Inflammatory macrophage (primary cell): ENCODE results near the gene CENATAC.
A peak's percentile ranks its signal among the peaks of the same experiment; 100 is the strongest.
"Not testable (repeated sequence)": the region's sequence is repeated elsewhere in the genome, so short reads cannot be mapped to it uniquely, and the experiment has no call there.

Source experiments
- DNase-seq, 2 donors: peaks; one replicate each; pipeline ENCODE4 v3.0.0-alpha.2; 2020 to 2022

CENATAC gene

DNA sequence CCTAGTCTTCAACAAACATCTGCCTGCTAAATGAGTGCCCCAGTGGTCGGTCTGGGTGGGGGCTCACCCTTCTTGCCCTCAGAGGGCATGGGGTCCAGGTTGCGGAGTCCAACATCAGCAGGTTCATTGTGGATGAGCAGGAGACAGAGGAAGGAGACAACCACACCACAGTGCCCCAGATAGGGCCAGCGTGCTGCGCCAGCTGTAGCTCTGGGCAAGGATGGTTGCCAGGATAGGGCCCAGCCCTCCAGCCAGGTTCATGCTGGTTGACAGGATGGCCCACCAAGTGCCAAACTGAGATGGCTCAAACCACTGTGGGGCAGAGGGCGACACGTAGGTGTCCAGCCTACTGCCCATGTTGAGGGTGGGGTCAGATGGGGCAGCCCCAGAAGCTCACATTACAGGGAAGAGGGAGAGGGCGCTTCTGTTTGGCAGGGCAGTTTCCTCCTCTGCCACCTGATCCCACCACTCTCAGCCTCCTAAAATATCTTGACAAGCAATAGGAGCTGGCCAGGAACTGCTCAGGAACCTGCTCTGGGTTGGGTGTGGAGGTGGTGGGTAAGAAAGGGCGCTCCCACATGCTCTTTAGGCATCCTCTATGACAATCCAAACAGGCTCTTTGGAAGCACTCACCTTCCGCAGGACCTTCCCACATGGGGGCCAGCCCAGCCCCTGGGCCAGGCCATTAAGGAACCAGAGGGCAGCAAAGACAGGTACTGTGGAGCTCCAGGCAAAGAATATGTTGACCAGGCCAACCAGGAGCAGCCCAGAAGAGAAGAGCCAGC, 29.8 kb downstream of the CENATAC start:
- no peak for DNase-seq

- no peak for DNase-seq
Measured at GRCh38 chr11:119028346-119029068, 30.6 kb downstream of the CENATAC start.

DNA sequence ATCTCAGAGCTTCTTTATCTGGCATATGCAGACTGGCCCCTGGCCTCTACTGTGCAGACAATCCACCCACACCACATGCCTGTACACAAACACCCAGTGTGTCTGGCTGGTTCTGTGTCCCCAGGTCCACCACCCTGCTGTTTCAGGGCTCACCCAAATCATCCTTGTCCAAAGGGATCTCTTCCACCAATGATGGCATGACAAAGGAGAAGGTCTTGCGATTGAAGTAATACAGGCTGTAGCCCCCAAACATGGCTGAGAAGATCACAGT, 31.1 kb downstream of the CENATAC start:
- no peak for DNase-seq

DNA sequence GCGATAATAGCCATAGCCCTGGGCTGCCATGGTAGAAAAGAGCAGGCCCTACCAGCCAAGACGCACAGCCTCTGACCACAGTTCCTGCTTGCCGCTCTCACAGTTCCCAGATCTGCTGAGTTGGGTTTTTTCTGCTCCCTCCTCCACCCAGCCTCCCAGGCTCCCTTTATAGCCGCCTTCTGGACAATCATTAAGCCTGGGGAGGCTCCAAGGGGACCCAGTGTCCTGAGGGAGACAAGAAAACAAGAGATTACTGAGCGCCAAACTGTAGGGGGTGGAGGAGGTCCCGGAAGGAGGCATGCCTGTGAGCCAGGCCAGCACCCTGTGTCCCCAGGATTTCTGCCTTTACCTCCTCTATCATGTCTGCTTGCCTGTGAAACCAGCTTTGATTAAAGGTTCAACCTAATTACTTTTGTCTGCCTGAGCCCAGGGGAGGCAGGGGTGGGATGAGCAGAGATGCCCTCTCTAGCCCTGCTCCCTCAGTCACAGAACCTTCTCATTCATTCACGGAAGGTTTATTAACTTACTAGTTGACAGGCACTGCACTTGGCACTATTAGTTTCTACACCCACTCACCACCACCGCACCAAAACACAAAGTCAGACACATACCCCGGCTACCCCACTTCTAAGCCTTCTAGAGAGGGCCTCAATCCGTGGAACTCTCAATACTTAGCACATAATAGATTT, 31.5 kb downstream of the CENATAC start:
- peak; percentile 19 to 49 for DNase-seq

- DNase-seq = no peak
Measured at GRCh38 chr11:119030029-119030328, 32.0 kb downstream of the CENATAC start.

DNA sequence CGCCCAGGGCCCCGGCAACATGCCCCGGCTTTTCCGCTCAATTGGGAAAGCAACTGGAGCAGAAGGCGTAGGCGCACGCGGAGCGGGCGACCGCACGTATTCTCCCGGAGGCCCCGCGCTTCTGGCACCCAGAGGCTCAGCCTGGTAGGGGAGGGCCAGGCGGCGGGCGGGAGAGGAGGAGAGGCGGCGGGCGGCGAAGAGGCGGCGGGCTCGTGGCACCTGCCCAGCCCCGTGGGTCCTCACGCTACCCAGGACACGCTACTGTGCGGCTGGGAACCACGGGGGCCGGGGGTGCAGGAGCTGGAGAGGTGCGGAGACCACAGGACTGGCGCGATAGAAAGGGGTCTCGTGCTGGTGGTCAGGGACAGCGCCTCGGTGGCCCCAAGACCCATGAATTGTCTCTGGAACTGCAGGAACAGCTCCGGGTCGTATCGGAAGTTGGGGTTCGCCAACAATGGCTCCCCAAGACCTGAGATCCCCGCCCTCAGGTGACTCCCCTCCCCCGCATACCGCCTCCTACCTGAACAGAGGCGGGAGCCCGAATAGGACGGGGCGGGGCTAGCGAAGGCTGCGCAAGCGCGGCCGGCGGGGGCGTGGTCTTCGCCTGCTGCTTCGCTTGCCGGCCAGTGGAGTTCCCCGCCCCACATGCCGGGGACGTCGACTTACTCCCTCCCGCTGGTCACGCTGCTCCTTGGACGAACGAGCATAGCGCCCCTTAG, 32.5 kb downstream of the CENATAC start, which contains the start of gene SLC37A4:
Gene SLC37A4 (minus strand): TSS at position 549 of the 719 bp plus-strand sequence.
- DNase-seq = peak; percentile 98 to 99

GRCh38 chr11:119031912-119032280, 34.0 kb downstream of the CENATAC start:
- no peak for DNase-seq

DNA sequence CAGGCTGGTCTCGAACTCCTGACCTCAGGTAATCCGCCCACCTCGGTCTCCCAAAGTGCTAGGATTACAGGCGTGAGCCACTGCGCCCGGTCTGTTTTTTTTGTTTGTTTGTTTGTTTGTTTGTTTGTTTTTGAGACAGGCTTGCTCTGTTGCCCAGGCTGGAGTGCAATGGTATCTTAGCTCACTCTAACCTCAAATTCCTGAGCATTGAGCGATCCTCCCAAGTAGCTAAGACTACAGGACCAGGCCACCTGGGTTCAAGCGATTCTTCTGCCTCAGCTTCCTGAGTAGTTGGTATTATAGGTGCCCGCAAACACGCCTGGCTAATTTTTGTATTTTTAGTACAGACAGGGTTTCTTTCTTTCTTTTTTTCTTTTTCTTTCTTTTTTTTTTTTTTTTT, 35.5 kb downstream of the CENATAC start:
- DNase-seq = not testable (repeated sequence)

GRCh38 chr11:119034813-119035212, 36.9 kb downstream of the CENATAC start:
- no peak for DNase-seq

- DNase-seq = no peak
Measured at GRCh38 chr11:119038884-119039283, 40.9 kb downstream of the CENATAC start.

GRCh38 chr11:119039471-119039870, 41.5 kb downstream of the CENATAC start:
- not testable (repeated sequence) for DNase-seq

GRCh38 chr11:119041821-119042514, 44.0 kb downstream of the CENATAC start:
- peak; percentile 12 to 62 for DNase-seq

DNA sequence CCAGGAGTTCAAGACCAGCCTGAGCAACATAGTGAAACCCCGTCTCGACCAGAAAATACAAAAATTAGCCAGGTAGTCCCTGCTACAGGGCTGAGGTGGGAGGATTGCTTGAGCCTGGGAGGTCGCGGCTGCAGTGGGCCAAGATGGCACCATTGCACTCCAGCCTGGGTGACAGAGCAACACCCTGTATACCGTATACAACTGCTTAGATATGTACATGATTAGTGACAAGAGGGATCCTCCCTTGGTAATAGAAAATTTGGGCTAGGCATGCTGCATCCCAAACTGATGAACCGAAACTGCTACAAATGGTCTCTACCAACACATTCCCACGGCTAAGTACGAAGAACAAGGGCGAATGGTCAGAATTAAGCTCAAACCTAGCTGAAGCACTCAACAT, 45.0 kb downstream of the CENATAC start:
- no peak for DNase-seq

- DNase-seq = no peak
Measured at GRCh38 chr11:119044708-119045107, 46.8 kb downstream of the CENATAC start.

GRCh38 chr11:119046489-119046888, 48.6 kb downstream of the CENATAC start:
- no peak for DNase-seq

GRCh38 chr11:119047205-119047604, 49.3 kb downstream of the CENATAC start:
- no peak for DNase-seq

- DNase-seq = no peak
Measured at GRCh38 chr11:119048644-119049043, 50.7 kb downstream of the CENATAC start.

GRCh38 chr11:119049081-119049480, 51.1 kb downstream of the CENATAC start:
- no peak for DNase-seq

GRCh38 chr11:119051440-119052162, 53.7 kb downstream of the CENATAC start:
- no peak for DNase-seq

DNA sequence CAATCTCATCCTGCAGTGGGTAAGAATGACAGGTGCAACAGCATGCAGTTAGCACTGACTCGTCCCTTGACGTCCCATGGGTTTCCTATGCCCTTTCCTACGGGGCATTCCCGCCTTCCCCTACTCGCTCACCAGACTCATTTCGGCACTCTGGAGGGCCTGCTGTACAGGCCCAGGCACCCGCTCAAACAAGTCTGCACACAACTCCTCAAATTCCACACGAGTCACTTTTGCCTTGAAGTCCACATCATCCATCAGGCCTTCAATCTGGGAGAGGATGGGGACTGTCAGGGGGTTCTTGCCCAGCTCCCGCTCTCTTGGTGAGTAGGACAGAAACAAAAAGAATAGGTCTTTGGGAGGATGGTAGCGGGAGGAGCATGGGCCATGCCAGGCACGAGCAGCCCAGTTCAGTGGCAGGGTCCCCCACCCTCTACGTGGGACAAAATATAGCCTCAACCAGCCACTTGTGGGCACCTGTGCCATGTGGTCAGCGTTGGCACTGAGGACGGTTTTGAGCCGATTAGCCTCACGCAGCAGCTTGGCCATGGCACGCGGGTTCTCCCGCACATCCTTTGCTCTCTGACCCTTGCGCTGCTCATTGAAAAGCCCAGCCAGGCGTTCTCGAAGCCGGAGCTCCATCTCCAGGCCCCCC, 54.4 kb downstream of the CENATAC start:
- no peak for DNase-seq

DNA sequence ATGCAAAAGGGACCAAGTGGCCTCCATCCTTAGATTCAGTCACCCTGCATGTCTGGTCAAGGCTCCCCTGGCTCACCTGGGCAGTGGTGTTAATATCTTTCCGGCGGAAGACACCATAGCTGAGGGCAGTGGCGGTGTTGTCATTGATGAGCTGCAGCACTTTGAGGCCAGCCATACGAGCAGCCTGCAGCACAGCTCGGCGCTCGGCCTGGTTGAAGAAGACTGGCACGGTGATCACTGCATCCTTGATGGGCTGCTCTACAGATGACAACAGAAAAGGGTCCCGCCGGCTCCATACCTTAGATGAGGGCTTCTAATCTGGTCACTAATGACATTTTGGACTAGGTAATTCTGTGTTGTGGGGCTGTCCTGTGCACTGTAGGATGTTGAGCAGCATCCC, 56.5 kb downstream of the CENATAC start:
- no peak for DNase-seq
